GM19351 (cell line): ENCODE measurements around the gene WNK3.

Experiments
- ATAC-seq: cut with Tn5 transposase; IDR thresholded peaks from one replicate; pipeline ENCODE4 v1.9.1; 2021; ENCODE audit warnings: mild to moderate bottlenecking, moderate library complexity; ENCODE audit not compliant: unreplicated experiment

Gene WNK3

DNA sequence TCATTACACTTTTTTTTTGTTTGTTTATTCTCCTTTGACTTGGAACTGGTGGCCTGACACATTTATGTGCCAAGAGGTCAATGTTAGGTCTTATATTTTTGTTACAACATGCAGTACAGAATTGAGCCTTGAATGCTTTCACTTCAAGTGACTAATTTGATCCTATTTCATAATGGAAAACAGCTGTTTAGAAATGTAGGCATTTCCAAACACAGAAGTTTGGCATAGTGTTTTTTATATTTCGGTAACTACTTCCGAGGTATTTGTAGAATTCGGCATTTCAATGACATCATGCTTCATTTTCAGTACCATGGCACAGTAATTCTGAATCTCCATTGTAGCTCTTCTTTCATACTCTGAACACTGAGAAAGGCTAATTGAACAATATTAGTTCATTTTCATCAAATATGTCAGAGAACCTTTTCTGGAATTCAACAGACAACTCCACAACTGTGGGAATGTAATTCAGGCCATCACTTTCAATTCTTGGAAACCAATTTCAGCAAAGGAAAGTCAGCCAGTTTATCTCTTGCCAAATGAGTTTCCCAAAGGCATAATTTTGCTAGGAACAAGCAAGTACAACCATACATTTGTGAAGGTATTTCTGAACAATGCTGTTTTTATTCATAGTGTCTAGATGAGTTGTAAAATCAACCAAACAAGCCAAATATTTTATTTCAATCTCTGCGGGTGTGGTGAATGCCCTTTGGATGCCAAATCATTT is 186.2 kb downstream of the WNK3 start:
- no peak for ATAC-seq

DNA sequence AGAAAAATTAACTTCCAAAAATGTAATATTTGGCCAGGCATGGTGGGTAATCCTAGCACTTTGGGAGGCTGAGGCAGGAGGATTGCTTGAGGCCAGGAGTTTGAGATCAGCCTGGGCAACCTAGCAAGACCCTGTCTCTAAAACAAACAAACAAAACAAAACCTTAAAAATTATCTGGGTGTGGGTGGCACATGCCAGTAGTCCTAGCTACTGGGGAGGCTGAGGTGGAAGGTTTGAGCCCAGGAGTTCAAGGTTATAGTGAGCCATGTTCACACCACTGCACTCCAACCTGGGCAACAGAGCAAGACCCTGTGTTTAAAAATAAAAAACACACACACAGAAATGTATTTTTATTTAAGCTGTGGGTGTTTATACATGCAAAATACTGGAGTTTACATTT is 186.8 kb downstream of the WNK3 start:
- ATAC-seq: no peak

DNA sequence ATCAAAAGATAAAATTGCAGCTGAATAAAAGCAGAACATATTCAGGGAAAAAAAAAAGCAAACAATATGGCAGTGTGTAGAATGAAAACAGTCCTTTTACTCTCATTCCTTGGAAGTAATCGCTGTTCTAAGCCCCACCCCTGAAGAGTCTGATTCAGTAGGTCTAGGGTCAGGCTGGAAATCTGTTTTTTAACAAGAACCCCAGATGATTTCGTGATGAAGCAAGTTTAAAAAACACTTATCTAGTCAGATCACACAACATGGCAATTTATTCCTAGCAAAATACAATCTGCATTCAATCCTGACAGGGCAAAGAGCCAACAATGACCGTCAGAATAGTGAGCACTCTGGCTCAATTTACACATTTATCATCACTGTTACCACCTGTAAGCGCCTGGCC is 190.9 kb downstream of the WNK3 start:
- no peak for ATAC-seq

DNA sequence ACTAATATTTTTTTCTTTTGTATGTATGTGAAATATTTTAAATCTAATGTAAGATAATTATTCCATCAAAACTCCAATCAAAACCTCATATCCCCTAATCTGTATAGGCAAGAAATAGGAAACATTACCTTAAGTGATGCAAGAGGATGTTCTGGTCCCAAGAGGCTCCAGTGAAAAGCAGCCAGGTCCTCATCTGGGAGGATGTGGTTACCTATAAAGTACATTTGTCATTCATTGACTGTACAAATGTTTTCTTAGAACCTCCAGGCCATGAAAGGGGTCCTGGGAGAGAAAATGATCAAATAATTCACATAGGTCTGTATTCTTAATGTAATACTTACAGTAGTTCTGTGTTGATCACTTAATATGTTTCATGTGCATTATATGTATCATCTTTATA is 200.3 kb downstream of the WNK3 start:
- ATAC-seq: no peak
